ENCODE measurements around the gene SMNDC1. TPM values are rescaled to one million over a fixed set of nuclear protein-coding genes. Genes with fewer than 3 reads are reported as not detected.

The SMNDC1 gene
- total and polyA plus RNA-seq, 2 donors from 2014 or later = 12.4 to 28.6 TPM

Other genes starting within 250 kb of the SMNDC1 start
- gene MXI1, start 97.3 kb downstream of the SMNDC1 start, total RNA-seq = 29.0 TPM
- 27.6 TPM for gene MXI1, start 97.3 kb downstream of the SMNDC1 start, polyA plus RNA-seq (ENCODE audit: insufficient read depth, low read depth, low replicate concordance)
- 23.7 TPM for gene DUSP5, start 193.0 kb upstream of the SMNDC1 start, total RNA-seq
- 9.0 TPM for gene DUSP5, start 193.0 kb upstream of the SMNDC1 start, polyA plus RNA-seq (ENCODE audit: insufficient read depth, low read depth, low replicate concordance)